ENCODE measurements around the gene LRRC3B.

- TF ChIP-seq CTCF (IDR thresholded peaks at IDR 0.05; ENCODE audit: low read depth, low read length, missing input control) = no peak
- TF ChIP-seq SP1 (IDR thresholded peaks at IDR 0.05) = no peak
- TF ChIP-seq REST (IDR thresholded peaks at IDR 0.05) = no peak
- TF ChIP-seq YY1 (IDR thresholded peaks at IDR 0.05) = no peak
- TF ChIP-seq RAD21 (IDR thresholded peaks at IDR 0.05) = no peak
These were observed 29.6 kb downstream of the LRRC3B start for GRCh38 chr3:26652164-26652563.
